ENCODE results near the gene CHD2. TPM values are rescaled to one million over a fixed set of nuclear protein-coding genes. Genes with fewer than 3 reads are reported as not detected.
A peak's percentile ranks its signal among the peaks of the same experiment; 100 is the strongest.

Gene CHD2
- polyA plus RNA-seq, 2 of the 4 experiments (the other 2 are of a cell fraction) = 29.5 to 68.2 TPM

DNA sequence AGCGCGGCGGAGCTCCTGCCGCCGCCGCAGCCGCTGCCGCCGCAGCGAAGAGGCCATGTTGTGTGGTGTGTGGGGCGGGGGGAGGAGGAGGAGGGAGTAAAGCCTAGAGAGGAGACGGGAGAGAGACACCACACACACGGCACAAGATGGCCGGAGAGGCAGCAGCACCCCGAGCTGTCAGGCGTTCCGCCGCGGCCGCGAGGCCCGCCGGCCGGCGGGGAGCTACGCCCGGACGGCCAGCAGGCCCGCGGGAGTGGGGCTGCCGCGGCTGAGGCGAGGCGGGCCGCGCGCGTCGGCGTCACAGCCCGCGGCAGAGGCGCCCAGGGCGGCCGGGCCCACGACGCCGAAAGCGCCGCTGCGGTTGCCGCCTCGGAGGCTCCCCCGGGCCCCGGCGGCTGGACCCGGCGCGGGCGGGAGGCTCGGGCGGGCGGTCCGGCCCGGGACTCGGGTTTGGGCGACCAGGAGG is 17.4 kb upstream of the CHD2 start (continued):
- TF ChIP-seq EP300 (IDR thresholded peaks at IDR 0.05) = no peak
- no peak for TF ChIP-seq CBX2 (IDR thresholded peaks at IDR 0.05; ENCODE audit: borderline replicate concordance, low read depth)
- peak in 1 of 2 experiments; percentile 42; a peak in 1 of 5 replicates for TF ChIP-seq RAD21 (conservative IDR thresholded peaks at IDR 0.05 in 1 of 2, IDR thresholded peaks at IDR 0.05 in 1 of 2)
- TF ChIP-seq, protein P1, sequence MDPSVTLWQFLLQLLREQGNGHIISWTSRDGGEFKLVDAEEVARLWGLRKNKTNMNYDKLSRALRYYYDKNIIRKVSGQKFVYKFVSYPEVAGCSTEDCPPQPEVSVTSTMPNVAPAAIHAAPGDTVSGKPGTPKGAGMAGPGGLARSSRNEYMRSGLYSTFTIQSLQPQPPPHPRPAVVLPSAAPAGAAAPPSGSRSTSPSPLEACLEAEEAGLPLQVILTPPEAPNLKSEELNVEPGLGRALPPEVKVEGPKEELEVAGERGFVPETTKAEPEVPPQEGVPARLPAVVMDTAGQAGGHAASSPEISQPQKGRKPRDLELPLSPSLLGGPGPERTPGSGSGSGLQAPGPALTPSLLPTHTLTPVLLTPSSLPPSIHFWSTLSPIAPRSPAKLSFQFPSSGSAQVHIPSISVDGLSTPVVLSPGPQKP (IDR thresholded peaks at IDR 0.05; ENCODE audit: low read depth, low read length) = no peak
- TF ChIP-seq SMC3 (IDR thresholded peaks at IDR 0.05) = peak; percentile 29; the same call in 1 of the 3 replicates
- TF ChIP-seq, protein P2, sequence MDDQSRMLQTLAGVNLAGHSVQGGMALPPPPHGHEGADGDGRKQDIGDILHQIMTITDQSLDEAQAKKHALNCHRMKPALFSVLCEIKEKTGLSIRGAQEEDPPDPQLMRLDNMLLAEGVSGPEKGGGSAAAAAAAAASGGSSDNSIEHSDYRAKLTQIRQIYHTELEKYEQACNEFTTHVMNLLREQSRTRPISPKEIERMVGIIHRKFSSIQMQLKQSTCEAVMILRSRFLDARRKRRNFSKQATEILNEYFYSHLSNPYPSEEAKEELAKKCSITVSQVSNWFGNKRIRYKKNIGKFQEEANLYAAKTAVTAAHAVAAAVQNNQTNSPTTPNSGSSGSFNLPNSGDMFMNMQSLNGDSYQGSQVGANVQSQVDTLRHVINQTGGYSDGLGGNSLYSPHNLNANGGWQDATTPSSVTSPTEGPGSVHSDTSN (IDR thresholded peaks at IDR 0.05) = no peak; the same call in 1 of the 2 replicates
- TF ChIP-seq RARB (CRISPR knock-in tag; IDR thresholded peaks at IDR 0.05) = no peak
- TF ChIP-seq JUN (IDR thresholded peaks at IDR 0.05) = peak; percentile 66 to 97
- no peak for TF ChIP-seq CBX8 (IDR thresholded peaks at IDR 0.05)
- no peak for TF ChIP-seq EHMT2 (IDR thresholded peaks at IDR 0.05; ENCODE audit: low read depth)
- no peak for TF ChIP-seq TFCP2L1 (CRISPR knock-in tag; IDR thresholded peaks at IDR 0.05)
- TF ChIP-seq HOXB5 (CRISPR knock-in tag; IDR thresholded peaks at IDR 0.05) = peak; percentile 51; the same call in 1 of the 2 replicates
- TF ChIP-seq, protein P3, sequence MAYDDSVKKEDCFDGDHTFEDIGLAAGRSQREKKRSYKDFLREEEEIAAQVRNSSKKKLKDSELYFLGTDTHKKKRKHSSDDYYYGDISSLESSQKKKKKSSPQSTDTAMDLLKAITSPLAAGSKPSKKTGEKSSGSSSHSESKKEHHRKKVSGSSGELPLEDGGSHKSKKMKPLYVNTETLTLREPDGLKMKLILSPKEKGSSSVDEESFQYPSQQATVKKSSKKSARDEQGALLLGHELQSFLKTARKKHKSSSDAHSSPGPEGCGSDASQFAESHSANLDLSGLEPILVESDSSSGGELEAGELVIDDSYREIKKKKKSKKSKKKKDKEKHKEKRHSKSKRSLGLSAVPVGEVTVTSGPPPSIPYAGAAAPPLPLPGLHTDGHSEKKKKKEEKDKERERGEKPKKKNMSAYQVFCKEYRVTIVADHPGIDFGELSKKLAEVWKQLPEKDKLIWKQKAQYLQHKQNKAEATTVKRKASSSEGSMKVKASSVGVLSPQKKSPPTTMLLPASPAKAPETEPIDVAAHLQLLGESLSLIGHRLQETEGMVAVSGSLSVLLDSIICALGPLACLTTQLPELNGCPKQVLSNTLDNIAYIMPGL (CRISPR knock-in tag; IDR thresholded peaks at IDR 0.05; ENCODE audit: borderline replicate concordance) = no peak
- TF ChIP-seq NR3C1 (IDR thresholded peaks at IDR 0.05) = no peak
- TF ChIP-seq MAZ (IDR thresholded peaks at IDR 0.05; ENCODE audit: borderline replicate concordance, low read depth, low read length) = peak; percentile 97
- TF ChIP-seq, protein P4, sequence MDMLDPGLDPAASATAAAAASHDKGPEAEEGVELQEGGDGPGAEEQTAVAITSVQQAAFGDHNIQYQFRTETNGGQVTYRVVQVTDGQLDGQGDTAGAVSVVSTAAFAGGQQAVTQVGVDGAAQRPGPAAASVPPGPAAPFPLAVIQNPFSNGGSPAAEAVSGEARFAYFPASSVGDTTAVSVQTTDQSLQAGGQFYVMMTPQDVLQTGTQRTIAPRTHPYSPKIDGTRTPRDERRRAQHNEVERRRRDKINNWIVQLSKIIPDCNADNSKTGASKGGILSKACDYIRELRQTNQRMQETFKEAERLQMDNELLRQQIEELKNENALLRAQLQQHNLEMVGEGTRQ (IDR thresholded peaks at IDR 0.05) = no peak
- no peak for TF ChIP-seq KDM5A (IDR thresholded peaks at IDR 0.05)
- no peak for TF ChIP-seq RCOR1 (IDR thresholded peaks at IDR 0.05; ENCODE audit: low read depth, low read length)
- no peak for TF ChIP-seq SREBF2 (IDR thresholded peaks at IDR 0.05)
- no peak for TF ChIP-seq ATOH8 (CRISPR knock-in tag; IDR thresholded peaks at IDR 0.05; ENCODE audit: low read depth)

- CTCF ChIA-PET = interaction anchor here (1.0 to 17.1 kb wide), 16 partner anchors 13 to 86 kb away, joined by 3 to 168 read pairs (median 7); partner anchors contain the start of gene CHD2
- H3K4me1 ChIP-seq = peaks cover 42% of the 10 kb centered on the region
- no peaks in the 10 kb centered on the region for H3K9me3 ChIP-seq
- DNase-seq (ENCODE audit: low read depth in 1 of 2, low spot score in 1 of 2) = peak in 1 of 2 experiments; percentile 76
- POLR2A ChIA-PET = interaction anchor here (1.0 to 10.4 kb wide), 19 partner anchors 11 to 86 kb away, joined by 4 to 374 read pairs (median 17); partner anchors contain the start of gene CHD2
- peak overlapping the region; percentile 69 for H3K4me2 ChIP-seq
- peak overlapping the region; percentile 98 to 99 for H3K27ac ChIP-seq
- H3K4me3 ChIP-seq = peak overlapping the region; percentile 85
- WGBS (ENCODE audit: missing lambda C conversion rate) = under 1% methylated on average over 24 of the region's 53 CpGs
- FAIRE-seq = peak; percentile 84
- peak in 1 of 2 experiments; percentile 15; a peak in 3 of 6 replicates for ATAC-seq
- 0 out of 2 replicates have a peak, but pooled peaks have one; percentile 10 for TF ChIP-seq BHLHE40 (IDR thresholded peaks at IDR 0.05; ENCODE audit: low read depth, low read length)
- no peak for TF ChIP-seq MAZ (IDR thresholded peaks at IDR 0.05; ENCODE audit: borderline replicate concordance, low read depth, low read length)
- no peak for TF ChIP-seq HES2 (IDR thresholded peaks at IDR 0.05)
- TF ChIP-seq, protein P4 (IDR thresholded peaks at IDR 0.05) = no peak
- TF ChIP-seq KDM5A (IDR thresholded peaks at IDR 0.05) = no peak
- TF ChIP-seq NFE2L2 (conservative IDR thresholded peaks at IDR 0.05; ENCODE audit: low read length) = no peak
- TF ChIP-seq CBX2 (IDR thresholded peaks at IDR 0.05; ENCODE audit: borderline replicate concordance, low read depth) = no peak
- TF ChIP-seq CHD4 (IDR thresholded peaks at IDR 0.05; ENCODE audit: borderline replicate concordance) = no peak
- TF ChIP-seq FOSB (CRISPR knock-in tag; IDR thresholded peaks at IDR 0.05) = 0 out of 2 replicates have a peak, but pooled peaks have one; percentile 61
- peak; percentile 77 for TF ChIP-seq ESRRA (IDR thresholded peaks at IDR 0.05; ENCODE audit: borderline replicate concordance, low read length)
- 0 out of 3 replicates have a peak, but pooled peaks have one; percentile 9 for TF ChIP-seq SMC3 (IDR thresholded peaks at IDR 0.05)
- TF ChIP-seq MAX (IDR thresholded peaks at IDR 0.05) = no peak; the same call in 1 of the 2 replicates
- TF ChIP-seq MYC (IDR thresholded peaks at IDR 0.05; ENCODE audit: borderline replicate concordance, low read length) = no peak
Measured at GRCh38 chr15:92883163-92883875, 16.8 kb upstream of the CHD2 start.

All from A549 (cell line).